HG03520 (cell line): ENCODE results near the gene PTPRG.
"Not testable (repeated sequence)": the region's sequence is repeated elsewhere in the genome, so short reads cannot be mapped to it uniquely, and the experiment has no call there.

Source experiments
- ATAC-seq: cut with Tn5 transposase; IDR thresholded peaks from one replicate; pipeline ENCODE4 v1.9.1; 2021; ENCODE audit warnings: mild to moderate bottlenecking, moderate library complexity; ENCODE audit not compliant: unreplicated experiment

Gene PTPRG

GRCh38 chr3:62028236-62028635 is 466.9 kb downstream of the PTPRG start:
- no peak for ATAC-seq

- ATAC-seq = no peak
Observed at GRCh38 chr3:62032738-62033137, 471.4 kb downstream of the PTPRG start.

- ATAC-seq = no peak
Observed at GRCh38 chr3:62035402-62036057, 474.2 kb downstream of the PTPRG start.

GRCh38 chr3:62036726-62037125 is 475.4 kb downstream of the PTPRG start:
- no peak for ATAC-seq

GRCh38 chr3:62038798-62039197 is 477.4 kb downstream of the PTPRG start:
- not testable (repeated sequence) for ATAC-seq

- ATAC-seq = no peak
Observed at GRCh38 chr3:62039586-62039985, 478.2 kb downstream of the PTPRG start.

- ATAC-seq = no peak
Observed at GRCh38 chr3:62041681-62042080, 480.3 kb downstream of the PTPRG start.

GRCh38 chr3:62044874-62045411 is 483.6 kb downstream of the PTPRG start:
- no peak for ATAC-seq

GRCh38 chr3:62046326-62046725 is 485.0 kb downstream of the PTPRG start:
- no peak for ATAC-seq

GRCh38 chr3:62048577-62048976 is 487.2 kb downstream of the PTPRG start:
- no peak for ATAC-seq

GRCh38 chr3:62049033-62049432 is 487.7 kb downstream of the PTPRG start:
- no peak for ATAC-seq

GRCh38 chr3:62051506-62051905 is 490.1 kb downstream of the PTPRG start:
- ATAC-seq = no peak

- no peak for ATAC-seq
Observed at GRCh38 chr3:62052331-62052730, 491.0 kb downstream of the PTPRG start.

GRCh38 chr3:62056658-62057057 is 495.3 kb downstream of the PTPRG start:
- no peak for ATAC-seq

- ATAC-seq = no peak
Observed at GRCh38 chr3:62057339-62058047, 496.1 kb downstream of the PTPRG start.

GRCh38 chr3:62065985-62066693 is 504.8 kb downstream of the PTPRG start:
- ATAC-seq = no peak

GRCh38 chr3:62068337-62068736 is 507.0 kb downstream of the PTPRG start:
- no peak for ATAC-seq

- ATAC-seq = no peak
Observed at GRCh38 chr3:62070891-62071290, 509.5 kb downstream of the PTPRG start.

GRCh38 chr3:62073038-62073437 is 511.7 kb downstream of the PTPRG start:
- ATAC-seq = no peak

GRCh38 chr3:62084558-62084957 is 523.2 kb downstream of the PTPRG start:
- ATAC-seq = no peak

- ATAC-seq = no peak
Observed at GRCh38 chr3:62088472-62089104, 527.2 kb downstream of the PTPRG start.
